Right kidney (tissue), 9 donors: ENCODE results near the gene CT45A10.
"Not testable (repeated sequence)": the region's sequence is repeated elsewhere in the genome, so short reads cannot be mapped to it uniquely, and the experiment has no call there.

ENCODE experiments used
- DNase-seq: peaks from one replicate; pipeline ENCODE4 v3.0.0-alpha.2; 2016
- long read RNA-seq, 8 donors: transcript quantifications; one replicate each; lab custom pipeline, GENCODE V29; 2026

The CT45A10 gene
- long read RNA-seq, donor 1 = 0 reads
- long read RNA-seq, donor 2 = 0 reads
- long read RNA-seq, donor 3 = 0 reads
- long read RNA-seq, donor 4 = 0 reads
- long read RNA-seq, donor 5 = 0 reads
- long read RNA-seq, donor 6 = 0 reads
- long read RNA-seq, donor 7 = 0 reads
- long read RNA-seq, donor 8 = 0 reads

GRCh38 chrX:135893294-135893817 lies at the start of gene CT45A10, which contains the start of gene SAGE1:
CT45A10 (minus strand) TSS chrX:135893444; CDS start chrX:135885344, 8,100 bp downstream.
SAGE1 (plus strand) TSS chrX:135893716; CDS start chrX:135896243, 2,527 bp downstream.
- DNase-seq = no peak

- no peak for DNase-seq
Measured at GRCh38 chrX:135931644-135932487, 38.6 kb upstream of the CT45A10 start.

- no peak for DNase-seq
Measured at GRCh38 chrX:135927897-135928296, 34.7 kb upstream of the CT45A10 start.

GRCh38 chrX:135923353-135923752 lies 30.1 kb upstream of the CT45A10 start:
- no peak for DNase-seq

GRCh38 chrX:135920516-135920915 lies 27.3 kb upstream of the CT45A10 start:
- not testable (repeated sequence) for DNase-seq

- DNase-seq = no peak
Measured at GRCh38 chrX:135914404-135914803, 21.2 kb upstream of the CT45A10 start.

- DNase-seq = no peak
Measured at GRCh38 chrX:135910251-135910650, 17.0 kb upstream of the CT45A10 start.

GRCh38 chrX:135892781-135893180 lies 463 bp downstream of the CT45A10 start:
- no peak for DNase-seq

GRCh38 chrX:135890087-135890585 lies 3.1 kb downstream of the CT45A10 start:
- DNase-seq = no peak

GRCh38 chrX:135888976-135889375 lies 4.3 kb downstream of the CT45A10 start:
- DNase-seq = not testable (repeated sequence)

- DNase-seq = not testable (repeated sequence)
Measured at GRCh38 chrX:135888230-135888629, 5.0 kb downstream of the CT45A10 start.

- DNase-seq = not testable (repeated sequence)
Measured at GRCh38 chrX:135882741-135883140, 10.5 kb downstream of the CT45A10 start.

- not testable (repeated sequence) for DNase-seq
Measured at GRCh38 chrX:135871712-135872111, 21.5 kb downstream of the CT45A10 start, which contains the start of gene CT45A9. CT45A9 (minus strand) TSS chrX:135871812; CDS start chrX:135868061, 3,751 bp downstream.

- not testable (repeated sequence) for DNase-seq
Measured at GRCh38 chrX:135854438-135854837, 38.8 kb downstream of the CT45A10 start, which contains the start of gene CT45A8. CT45A8 (minus strand) TSS chrX:135854538; CDS start chrX:135850783, 3,755 bp downstream.

GRCh38 chrX:135837180-135837579 lies 56.1 kb downstream of the CT45A10 start, which contains the start of gene CT45A7:
CT45A7 (minus strand) TSS chrX:135837280; CDS start chrX:135833533, 3,747 bp downstream.
- DNase-seq = not testable (repeated sequence)
